Measurements from ENCODE around the gene NCOA1. TPM values are rescaled to one million over a fixed set of nuclear protein-coding genes. Genes with fewer than 3 reads are reported as not detected.

The NCOA1 gene
- total RNA-seq, 1 donor from 2014 or later: 12.0 TPM

- no peak for DNase-seq (ENCODE audit: extremely low read depth, low read depth, low spot score)
These were observed 325.4 kb downstream of the NCOA1 start for GRCh38 chr2:24816404-24816803.

GRCh38 chr2:24816884-24817283 lies 325.8 kb downstream of the NCOA1 start:
- no peak for DNase-seq (ENCODE audit: extremely low read depth, low read depth, low spot score)

DNA sequence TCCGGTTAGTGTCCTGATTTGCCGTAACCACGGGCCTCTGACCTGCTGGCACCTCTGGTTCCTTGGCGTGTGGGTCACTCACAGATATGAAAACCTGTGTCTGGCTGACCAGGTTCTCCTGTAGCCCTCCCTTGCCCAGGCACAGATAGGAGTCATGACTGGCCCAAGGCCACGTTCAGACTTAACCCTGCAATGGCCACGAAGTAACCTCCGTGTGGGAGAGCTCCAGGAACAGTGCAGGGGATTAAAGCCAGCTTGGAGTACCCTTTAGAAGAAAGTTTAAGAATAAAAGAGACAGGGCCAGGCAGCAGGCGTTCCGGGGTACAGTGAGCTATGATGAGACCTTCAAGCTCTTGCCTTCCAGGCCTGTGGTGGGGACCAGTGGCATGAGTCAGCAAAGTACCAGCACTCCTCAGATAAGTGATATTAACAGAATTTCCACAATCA lies 327.7 kb downstream of the NCOA1 start:
- no peak for DNase-seq (ENCODE audit: extremely low read depth, low read depth, low spot score)

- DNase-seq (ENCODE audit: extremely low read depth, low read depth, low spot score): no peak
These were observed 328.6 kb downstream of the NCOA1 start for GRCh38 chr2:24819442-24820174.

- DNase-seq (ENCODE audit: extremely low read depth, low read depth, low spot score): no peak
These were observed 329.1 kb downstream of the NCOA1 start for GRCh38 chr2:24820175-24820513.

Other genes with a start within 250 kb of the NCOA1 start
- 36.7 and 38.1 TPM in 2 replicates for gene ITSN2, start 130.7 kb upstream of the NCOA1 start, total RNA-seq

All from glomerular endothelial cell (primary cell).